Skeletal muscle tissue (tissue), 4 donors: ENCODE data around the gene PSTPIP2. TPM values are rescaled to one million over a fixed set of nuclear protein-coding genes. Genes with fewer than 3 reads are reported as not detected.

Experiments
- H3K27ac ChIP-seq: one replicate; pipeline ENCODE4 v1.7.0; 2013; ENCODE audit warnings: mild to moderate bottlenecking, low read depth, low read length, inconsistent platforms
- H3K27me3 ChIP-seq, 3 donors: one replicate each; pipeline ENCODE4 v1.7.0; 2013; ENCODE audit warnings: low read length in 3 of 3; ENCODE audit not compliant: control insufficient read depth in 3 of 3, insufficient read depth in 3 of 3
- H3K36me3 ChIP-seq, 3 donors: one replicate each; pipeline ENCODE4 v1.7.0; 2013; ENCODE audit warnings: low read length in 3 of 3; ENCODE audit not compliant: control insufficient read depth in 3 of 3, insufficient read depth in 3 of 3
- H3K4me1 ChIP-seq, 3 donors: one replicate each; pipeline ENCODE4 v1.7.0; 2013; ENCODE audit warnings: low read length in 3 of 3, mild to moderate bottlenecking in 3 of 3; ENCODE audit not compliant: control insufficient read depth in 3 of 3, insufficient read depth in 3 of 3
- H3K4me3 ChIP-seq, 3 donors: one replicate each; pipeline ENCODE4 v1.7.0; 2013; ENCODE audit warnings: low read length in 3 of 3
- H3K9ac ChIP-seq, 3 donors: one replicate each; pipeline ENCODE4 v1.7.0; 2013; ENCODE audit warnings: low read length in 3 of 3, mild to moderate bottlenecking in 3 of 3, moderate library complexity in 2 of 3, low read depth in 1 of 3
- H3K9me3 ChIP-seq, 3 donors: one replicate each; pipeline ENCODE4 v1.7.0; 2013; ENCODE audit warnings: low read length in 3 of 3; ENCODE audit not compliant: control insufficient read depth in 3 of 3
- total RNA-seq: library from RNA; depleted of rRNA; stranded (reverse); fragments of >200 nt; gene quantifications from one replicate; pipeline ENCODE4 v1.2.3, GENCODE V29; 2014
- donor health status: Osteomylitis.

PSTPIP2 gene
- total RNA-seq, 1 donor from 2014 or later, result 3.1 TPM

GRCh38 chr18:46070815-46071652 lies 1.0 kb downstream of the PSTPIP2 start:
- no peaks in the 10 kb centered on the region for H3K9me3 ChIP-seq
- no peaks in the 10 kb centered on the region for H3K27me3 ChIP-seq
- peaks cover 24 to 28% (median 25%) of the 10 kb centered on the region in 3 donors for H3K4me1 ChIP-seq
- H3K27ac ChIP-seq, result no peak overlapping the region
- H3K9ac ChIP-seq, result peak overlapping the region; percentile 76 to 85 (median 83)
- peak overlapping the region; percentile 75 to 77 (median 76) for H3K4me3 ChIP-seq
- H3K36me3 ChIP-seq, result no peaks in the 10 kb centered on the region

GRCh38 chr18:46070232-46070631 lies 1.8 kb downstream of the PSTPIP2 start:
- H3K9ac ChIP-seq, result no peak overlapping the region
- no peak overlapping the region for H3K4me3 ChIP-seq
- no peaks in the 10 kb centered on the region for H3K9me3 ChIP-seq
- no peaks in the 10 kb centered on the region for H3K27me3 ChIP-seq
- peaks cover 24 to 28% (median 25%) of the 10 kb centered on the region in 3 donors for H3K4me1 ChIP-seq
- H3K27ac ChIP-seq, result no peak overlapping the region
- H3K36me3 ChIP-seq, result no peaks in the 10 kb centered on the region

GRCh38 chr18:46069524-46069923 lies 2.5 kb downstream of the PSTPIP2 start:
- H3K27ac ChIP-seq, result no peak overlapping the region
- peaks cover 24 to 28% (median 25%) of the 10 kb centered on the region in 3 donors for H3K4me1 ChIP-seq
- no peak overlapping the region for H3K4me3 ChIP-seq
- H3K9ac ChIP-seq, result no peak overlapping the region
- H3K27me3 ChIP-seq, result no peaks in the 10 kb centered on the region
- no peaks in the 10 kb centered on the region for H3K9me3 ChIP-seq
- H3K36me3 ChIP-seq, result no peaks in the 10 kb centered on the region

GRCh38 chr18:46068763-46069162 lies 3.3 kb downstream of the PSTPIP2 start:
- peaks cover 24 to 28% (median 25%) of the 10 kb centered on the region in 3 donors for H3K4me1 ChIP-seq
- H3K27ac ChIP-seq, result no peak overlapping the region

GRCh38 chr18:46067438-46068007 lies 4.5 kb downstream of the PSTPIP2 start:
- no peaks in the 10 kb centered on the region for H3K27me3 ChIP-seq
- no peak overlapping the region for H3K9ac ChIP-seq
- no peak overlapping the region for H3K27ac ChIP-seq
- no peaks in the 10 kb centered on the region for H3K9me3 ChIP-seq
- H3K36me3 ChIP-seq, result no peaks in the 10 kb centered on the region
- H3K4me1 ChIP-seq, result peaks cover 13 to 18% (median 14%) of the 10 kb centered on the region in 3 donors
- H3K4me3 ChIP-seq, result no peak overlapping the region

More at GRCh38 chr18:46068763-46069162, 3.3 kb downstream of the PSTPIP2 start:
- Histone ChIP-seq H3K9me3 (no peaks in the 10 kb centered on the region), H3K9ac (no peak overlapping the region), H3K27me3 (no peaks in the 10 kb centered on the region), H3K4me3 (no peak overlapping the region), H3K36me3 (no peaks in the 10 kb centered on the region)

GRCh38 chr18:46062781-46063180 lies 9.3 kb downstream of the PSTPIP2 start:
- Histone ChIP-seq H3K9ac (no peak overlapping the region), H3K4me3 (no peak overlapping the region), H3K27me3 (no peaks in the 10 kb centered on the region), H3K4me1 (peaks cover 0 to 2% (median 0%) of the 10 kb centered on the region in 3 donors), H3K9me3 (no peaks in the 10 kb centered on the region), H3K36me3 (no peaks in the 10 kb centered on the region), H3K27ac (no peak overlapping the region)

- Histone ChIP-seq H3K4me1 (peaks cover 0 to 2% (median 0%) of the 10 kb centered on the region in 3 donors), H3K27me3 (no peaks in the 10 kb centered on the region), H3K9ac (no peak overlapping the region), H3K4me3 (no peak overlapping the region), H3K9me3 (no peaks in the 10 kb centered on the region), H3K27ac (no peak overlapping the region), H3K36me3 (no peaks in the 10 kb centered on the region)
These were observed 10.3 kb downstream of the PSTPIP2 start for GRCh38 chr18:46061796-46062195.

- no peaks in the 10 kb centered on the region for H3K27me3 ChIP-seq
- no peak overlapping the region for H3K9ac ChIP-seq
- no peak overlapping the region for H3K4me3 ChIP-seq
- no peak overlapping the region for H3K27ac ChIP-seq
- no peaks in the 10 kb centered on the region for H3K9me3 ChIP-seq
- H3K4me1 ChIP-seq, result peaks cover 0 to 2% (median 0%) of the 10 kb centered on the region in 3 donors
- H3K36me3 ChIP-seq, result no peaks in the 10 kb centered on the region
These were observed 10.7 kb downstream of the PSTPIP2 start for GRCh38 chr18:46061387-46061786.

GRCh38 chr18:46060359-46060841 lies 11.7 kb downstream of the PSTPIP2 start:
- Histone ChIP-seq H3K9me3 (no peaks in the 10 kb centered on the region), H3K4me3 (no peak overlapping the region), H3K36me3 (no peaks in the 10 kb centered on the region), H3K27me3 (no peaks in the 10 kb centered on the region), H3K4me1 (peaks cover 0 to 4% (median 0%) of the 10 kb centered on the region in 3 donors), H3K27ac (no peak overlapping the region), H3K9ac (no peak overlapping the region)

GRCh38 chr18:46055838-46056230 lies 16.2 kb downstream of the PSTPIP2 start:
- Histone ChIP-seq H3K9me3 (no peaks in the 10 kb centered on the region), H3K4me3 (no peak overlapping the region), H3K27me3 (no peaks in the 10 kb centered on the region), H3K4me1 (peaks cover 4 to 9% (median 4%) of the 10 kb centered on the region in 3 donors), H3K27ac (no peak overlapping the region), H3K36me3 (no peaks in the 10 kb centered on the region), H3K9ac (no peak overlapping the region)
